H1 (cell line): ENCODE results near the gene SAG. TPM values are rescaled to one million over a fixed set of nuclear protein-coding genes. Genes with fewer than 3 reads are reported as not detected.

ENCODE experiments used
- CTCF ChIA-PET: fragments of 300-600 bp; sonication (Branson Sonifier 250); formaldehyde crosslinking; loops from one replicate; lab custom pipeline; 2021; ENCODE audit not compliant: partially characterized antibody; lab: Charles Lee
- POLR2A ChIA-PET: fragments of 300-600 bp; sonication (Branson Sonifier 250); formaldehyde crosslinking; loops from one replicate; lab custom pipeline; 2021; ENCODE audit warnings: inconsistent platforms; ENCODE audit not compliant: partially characterized antibody; lab: Charles Lee
- DNase-seq, 2 experiments: peaks; one replicate each; pipeline versions ENCODE4 v3.0.0 to v3.0.0-alpha.2; 2010 to 2022; ENCODE audit warnings: low spot score in 2 of 2, low read depth in 1 of 2, mixed read lengths in 1 of 2
- FAIRE-seq: peaks from 2 replicates; lab custom pipeline; 2011; peaks lifted over from hg19 to GRCh38; lab: Jason Lieb, UNC
- H2AFZ ChIP-seq: 2 replicates; pipeline ENCODE4 v1.8.1; 2012; ENCODE audit warnings: low read length, inconsistent platforms
- H2AK5ac ChIP-seq: 2 replicates; pipeline ENCODE4 v1.6.1; 2013; ENCODE audit warnings: low read depth, low read length
- H2BK120ac ChIP-seq: replicated peaks from 2 replicates; pipeline ENCODE3; 2013; ENCODE audit warnings: low read depth, low read length, inconsistent platforms
- H2BK12ac ChIP-seq: 2 replicates; pipeline ENCODE4 v1.6.1; 2013; ENCODE audit warnings: low read depth, low read length
- H2BK15ac ChIP-seq: 2 replicates; pipeline ENCODE4 v1.6.1; 2013; ENCODE audit warnings: low read length
- H2BK20ac ChIP-seq: 2 replicates; pipeline ENCODE4 v1.6.1; 2013; ENCODE audit warnings: low read length
- H2BK5ac ChIP-seq: 2 replicates; pipeline ENCODE4 v1.6.1; 2013; ENCODE audit warnings: low read depth, low read length
- H3K14ac ChIP-seq: 2 replicates; pipeline ENCODE4 v1.6.1; 2013; ENCODE audit warnings: inconsistent platforms; ENCODE audit not compliant: insufficient read length
- H3K18ac ChIP-seq: 2 replicates; pipeline ENCODE4 v1.6.1; 2013; ENCODE audit warnings: low read length; ENCODE audit errors: extremely low read depth
- H3K23ac ChIP-seq: 2 replicates; pipeline ENCODE4 v1.6.1; 2013; ENCODE audit warnings: inconsistent platforms; ENCODE audit not compliant: insufficient read length
- H3K23me2 ChIP-seq: 2 replicates; pipeline ENCODE4 v1.6.1; 2013; ENCODE audit warnings: low read depth, low read length
- H3K27ac ChIP-seq: 2 replicates; pipeline ENCODE4 v1.6.1; 2011; ENCODE audit warnings: low read depth, low read length, inconsistent platforms
- H3K27me3 ChIP-seq, 4 experiments: replicated peaks in 1 of 4; 1 replicate in 1 of 4; 2 replicates in 3 of 4; pipeline versions ENCODE4 v1.6.1 to v1.8.1; 2011 to 2013; ENCODE audit warnings: low read length in 3 of 4, mild to moderate bottlenecking in 3 of 4, inconsistent platforms in 2 of 4, mixed read lengths in 2 of 4, moderate library complexity in 1 of 4; ENCODE audit not compliant: control insufficient read depth in 3 of 4, insufficient read depth in 3 of 4; ENCODE audit errors: extremely low read depth in 1 of 4
- H3K36me3 ChIP-seq, 4 experiments: 2 replicates each; pipeline versions ENCODE4 v1.6.1 to v1.8.1; 2011 to 2013; ENCODE audit warnings: mild to moderate bottlenecking in 4 of 4, low read length in 3 of 4, moderate library complexity in 2 of 4, control low read depth in 1 of 4, inconsistent platforms in 1 of 4; ENCODE audit not compliant: insufficient read depth in 4 of 4, control insufficient read depth in 2 of 4
- H3K4ac ChIP-seq: replicated peaks from 2 replicates; pipeline ENCODE3; 2013; ENCODE audit warnings: low read length, low read depth, mixed read lengths, inconsistent platforms; ENCODE audit not compliant: insufficient read length
- H3K4me1 ChIP-seq, 4 experiments: replicated peaks in 1 of 4; 1 replicate in 1 of 4; 2 replicates in 3 of 4; pipeline versions ENCODE4 v1.6.1 to v1.8.1; 2011 to 2013; ENCODE audit warnings: low read length in 3 of 4, inconsistent platforms in 2 of 4, mixed read lengths in 1 of 4; ENCODE audit not compliant: insufficient read depth in 4 of 4, control insufficient read depth in 3 of 4
- H3K4me2 ChIP-seq, 2 experiments: 2 replicates each; pipeline versions ENCODE4 v1.6.1 to v1.8.1; 2011 to 2013; ENCODE audit warnings: low read depth in 2 of 2, low read length in 2 of 2, control low read depth in 1 of 2, inconsistent platforms in 1 of 2, mild to moderate bottlenecking in 1 of 2; ENCODE audit not compliant: insufficient read depth in 1 of 2
- H3K4me3 ChIP-seq, 4 experiments: fragments of 200-600, 300-600 bp in 1 of 4; sonication (generic), shearing (Covaris generic), sonication (Bioruptor Twin) in 1 of 4; 2 replicates each; pipeline versions ENCODE4 v1.5.1 to v1.8.1; 2011 to 2016; ENCODE audit warnings: low read length in 4 of 4, low read depth in 3 of 4, control low read depth in 2 of 4, inconsistent platforms in 2 of 4, mild to moderate bottlenecking in 2 of 4, mixed read lengths in 1 of 4, moderate library complexity in 1 of 4; ENCODE audit not compliant: insufficient read depth in 2 of 4; ENCODE audit errors: extremely low read depth in 1 of 4
- H3K56ac ChIP-seq: replicated peaks from 2 replicates; pipeline ENCODE3; 2013; ENCODE audit warnings: low read depth, mild to moderate bottlenecking, mixed read lengths, low read length, inconsistent platforms; ENCODE audit not compliant: insufficient read length
- H3K79me1 ChIP-seq: 2 replicates; pipeline ENCODE4 v1.6.1; 2013; ENCODE audit warnings: low read depth, low read length, control low read depth
- H3K79me2 ChIP-seq, 2 experiments: 2 replicates each; pipeline versions ENCODE4 v1.6.1 to v1.8.1; 2012 to 2013; ENCODE audit warnings: low read length in 2 of 2, mild to moderate bottlenecking in 2 of 2, inconsistent platforms in 1 of 2; ENCODE audit not compliant: insufficient read depth in 2 of 2, control insufficient read depth in 1 of 2
- H3K9ac ChIP-seq, 4 experiments: replicated peaks in 1 of 4; 1 replicate in 1 of 4; 2 replicates in 3 of 4; pipeline versions ENCODE4 v1.6.1 to v1.8.1; 2011 to 2013; ENCODE audit warnings: low read depth in 3 of 4, low read length in 3 of 4, control low read depth in 2 of 4, mild to moderate bottlenecking in 2 of 4, moderate library complexity in 2 of 4, inconsistent platforms in 1 of 4; ENCODE audit errors: extremely low read depth in 1 of 4
- H3K9me3 ChIP-seq, 2 experiments: 2 replicates each; pipeline versions ENCODE4 v1.6.1 to v1.8.1; 2012 to 2013; ENCODE audit warnings: mild to moderate bottlenecking in 2 of 2, moderate library complexity in 2 of 2, control low read depth in 1 of 2, inconsistent platforms in 1 of 2, low read depth in 1 of 2, low read length in 1 of 2, mixed read lengths in 1 of 2; ENCODE audit not compliant: insufficient read depth in 2 of 2
- H4K20me1 ChIP-seq, 2 experiments: replicated peaks in 1 of 2; 2 replicates each; pipeline versions ENCODE3 to v1.8.1; 2011 to 2013; ENCODE audit warnings: inconsistent platforms in 2 of 2, low read length in 2 of 2, mild to moderate bottlenecking in 1 of 2; ENCODE audit not compliant: insufficient read depth in 2 of 2, control insufficient read depth in 1 of 2
- H4K5ac ChIP-seq: 2 replicates; pipeline ENCODE4 v1.6.1; 2013; ENCODE audit warnings: low read length, low read depth, mixed read lengths, inconsistent platforms; ENCODE audit not compliant: insufficient read length
- H4K8ac ChIP-seq: 2 replicates; pipeline ENCODE4 v1.8.0; 2013; ENCODE audit warnings: mild to moderate bottlenecking, moderate library complexity, low read length, inconsistent platforms; ENCODE audit not compliant: insufficient read depth; ENCODE audit errors: extremely low read depth
- H4K91ac ChIP-seq: replicated peaks from 2 replicates; pipeline ENCODE3; 2013; ENCODE audit warnings: low read length, mixed read lengths, inconsistent platforms; ENCODE audit not compliant: insufficient read length
- HDAC2 ChIP-seq, 2 experiments: fragments of 300-600 bp in 1 of 2; sonication (generic) in 1 of 2; IDR thresholded peaks; 2 replicates each; pipeline ENCODE4 v1.6.1; 2011 to 2012; ENCODE audit warnings: low read depth in 2 of 2, low read length in 2 of 2, mild to moderate bottlenecking in 2 of 2, moderate library complexity in 2 of 2, borderline replicate concordance in 1 of 2, inconsistent platforms in 1 of 2
- KDM1A ChIP-seq: fragments of 200-600, 300-600 bp; sonication (generic); IDR thresholded peaks from 2 replicates; pipeline ENCODE4 v1.7.1; 2016; ENCODE audit warnings: mild to moderate bottlenecking, low read length, borderline replicate concordance
- WGBS, 2 experiments: shearing (Covaris generic) in 1 of 2; methylation state at CpG; one replicate each; pipeline versions ENCODE4 v1.1.6 to v1.1.7; 2013 to 2015; ENCODE audit warnings: low lambda C conversion rate in 2 of 2, mixed read lengths in 2 of 2, inconsistent platforms in 1 of 2, low coverage in 1 of 2, missing lambda C conversion rate in 1 of 2; ENCODE audit not compliant: insufficient replicate concordance in 2 of 2, insufficient coverage in 1 of 2, insufficient read length in 1 of 2; ENCODE audit errors: extremely low coverage in 1 of 2, missing lambda C conversion rate in 1 of 2; 5-methylcytosine and 5-hydroxymethylcytosine counted together
- polyA plus RNA-seq, 7 experiments: library from polyadenylated mRNA; depleted of rRNA in 3 of 7; stranded (reverse) in 5 of 7; unstranded in 2 of 7; fragments of >200 nt in 5 of 7; fragments of 200-250 nt in 2 of 7; gene quantifications; 1 replicate in 5 of 7; 2 replicates in 1 of 7; 4 replicates in 1 of 7; pipeline versions ENCODE4 v1.2.1 to v1.2.3, GENCODE V29; 2011 to 2013; ENCODE audit warnings: missing spikeins in 2 of 7, mixed read lengths in 2 of 7
- total RNA-seq: library from RNA; stranded (reverse); fragmentation: NEBNext Ultra II Directional; extraction: Animal tissue kit (Norgen Biotek cat#: 25700); gene quantifications from 2 replicates; pipeline ENCODE4 v1.2.1, GENCODE V29; 2021

The SAG gene
- total and polyA plus RNA-seq, 2 of the 8 experiments (the other 6 are each of a cell fraction or from before 2014, with no cell fraction given): not detected

- no peaks in the 10 kb centered on the region for H3K36me3 ChIP-seq
- FAIRE-seq: no peak
- H3K4me2 ChIP-seq: no peak overlapping the region
- H3K4ac ChIP-seq: no peak overlapping the region
- H2AK5ac ChIP-seq: 0 out of 2 replicates have a peak overlapping the region, but pooled peaks have one; percentile 24
- H2BK5ac ChIP-seq: no peak overlapping the region
- no peak overlapping the region for H2BK12ac ChIP-seq
- no peak overlapping the region for H2AFZ ChIP-seq
- 93% methylated on average over 6 of the region's 6 CpGs; no CpG with 5 or more reads in 1 of the 2 experiments for WGBS, 2 experiments
- peaks cover 0 to 1% of the 10 kb centered on the region in 2 experiments for H4K20me1 ChIP-seq
- peaks cover 0 to 5% of the 10 kb centered on the region in 2 experiments; a peak in 1 of 4 replicates for H3K79me2 ChIP-seq
- CTCF ChIA-PET: interaction anchor here (0.6 to 1.7 kb wide), 3 partner anchors 9 to 136 kb away, joined by 3 to 5 read pairs (median 4); partner anchors contain the start of gene DGKD
- no peaks in the 10 kb centered on the region for H3K79me1 ChIP-seq
- H3K18ac ChIP-seq: no peak overlapping the region; the same call in 1 of the 2 replicates
- no peaks in the 10 kb centered on the region for H3K23me2 ChIP-seq
- peaks cover 0 to 6% (median 3%) of the 10 kb centered on the region in 4 experiments; a peak in 4 of 7 replicates for H3K4me1 ChIP-seq
- no peak overlapping the region for H3K56ac ChIP-seq
- no peak overlapping the region for H3K9ac ChIP-seq
- no peak overlapping the region for H4K5ac ChIP-seq
- no peak for DNase-seq
- no peak overlapping the region for H2BK20ac ChIP-seq
- no peak overlapping the region for H2BK120ac ChIP-seq
- H4K91ac ChIP-seq: no peak overlapping the region
- no peak overlapping the region for H3K4me3 ChIP-seq
- no peak overlapping the region for H3K14ac ChIP-seq
- no peaks in the 10 kb centered on the region for H3K9me3 ChIP-seq
- H3K23ac ChIP-seq: no peak overlapping the region
- POLR2A ChIA-PET: interaction anchor here (1.5 kb wide), 1 partner anchor 10 kb away, joined by 6 read pairs; no protein-coding TSS in a partner anchor
- TF ChIP-seq KDM1A: peak; percentile 76
- TF ChIP-seq HDAC2 (IDR thresholded peaks at IDR 0.05; ENCODE audit: borderline replicate concordance in 1 of 2, low read depth in 2 of 2, low read length in 2 of 2): no peak
- no peaks in the 10 kb centered on the region for H3K27me3 ChIP-seq
- H3K27ac ChIP-seq: no peak overlapping the region
- no peak overlapping the region for H4K8ac ChIP-seq
- H2BK15ac ChIP-seq: no peak overlapping the region
These were observed 58.4 kb downstream of the SAG start for GRCh38 chr2:233365861-233366520.
